ENCODE results near the gene MGAT1. TPM values are rescaled to one million over a fixed set of nuclear protein-coding genes. Genes with fewer than 3 reads are reported as not detected.

Gene MGAT1
- total RNA-seq, 1 experiment from 2014 or later = 53.0 TPM

- CTCF ChIA-PET = interaction anchor here (0.7 kb wide), 1 partner anchor 31 kb away, joined by 3 read pairs; the partner anchor contains the start of gene ZFP62
- POLR2A ChIA-PET = interaction anchor here (0.6 to 1.8 kb wide), 2 partner anchors 30 to 1272 kb away, joined by 3 to 7 read pairs; partner anchors contain the start of gene ZFP62
- Histone ChIP-seq H3K4me1 (ENCODE audit: control insufficient read depth in 1 of 2, insufficient read depth in 2 of 2, low read length in 2 of 2) (peaks cover 10 to 38% of the 10 kb centered on the region in 2 experiments; a peak in 3 of 4 replicates), H3K4me2 (ENCODE audit: low read length) (peak overlapping the region; percentile 99), H2AFZ (ENCODE audit: low read depth, low read length, poor library complexity, severe bottlenecking) (no peak overlapping the region), H4K20me1 (ENCODE audit: insufficient read depth) (no peaks in the 10 kb centered on the region), H3K9me2 (ENCODE audit: insufficient read depth) (no peaks in the 10 kb centered on the region), H3K79me2 (ENCODE audit: insufficient read depth, low read length) (peaks cover 18% of the 10 kb centered on the region; the same call in 1 of the 2 replicates), H3K36me3 (ENCODE audit: control insufficient read depth in 1 of 2, insufficient read depth in 2 of 2, low read length in 2 of 2) (peaks cover 2 to 7% of the 10 kb centered on the region in 2 experiments; a peak in 1 of 4 replicates), H3K27me3 (ENCODE audit: insufficient read depth, low read length) (no peaks in the 10 kb centered on the region), H3K9me3 (ENCODE audit: control insufficient read depth in 1 of 2, insufficient read depth in 1 of 2, low read depth in 1 of 2, low read length in 2 of 2) (peaks cover 0 to 8% of the 10 kb centered on the region in 2 experiments; a peak in 1 of 4 replicates), H3K4me3 (replicated peaks in 1 of 2; ENCODE audit: low read depth in 1 of 2, low read length in 2 of 2) (peak overlapping the region; percentile 87), H3K9ac (ENCODE audit: low read length) (peak overlapping the region; percentile 92), H3K27ac (ENCODE audit: low read depth, low read length) (peak overlapping the region; percentile 93)
- RAD21 ChIA-PET (ENCODE audit: low non-redundant PET in 1 of 2, low total read pairs in 2 of 2, uncharacterized antibody in 2 of 2, unreplicated experiment in 2 of 2) = interaction anchor here in 1 of 2 experiments (0.6 kb wide), 1 partner anchor 10 kb away, joined by 4 read pairs; no protein-coding TSS in a partner anchor
- TF ChIP-seq ZNF274 (IDR thresholded peaks at IDR 0.05; ENCODE audit: low read depth, low read length) (no peak), SP1 (IDR thresholded peaks at IDR 0.05; ENCODE audit: low read depth) (no peak), CBX3 (IDR thresholded peaks at IDR 0.05; ENCODE audit: low read depth) (no peak), ZBTB33 (IDR thresholded peaks at IDR 0.05; ENCODE audit: extremely low read depth, insufficient replicate concordance, low read length) (no peak), YY1 (IDR thresholded peaks at IDR 0.05; ENCODE audit: extremely low read depth, insufficient replicate concordance, low read depth, low read length) (no peak)
- ATAC-seq = peak; percentile 63
- no peak for DNase-seq (ENCODE audit: low read depth, low spot score)
- no TSS peak for BruUV-seq (replicated peaks)
- intact Hi-C loops (cut with micrococcal nuclease) = no loop called here
These were observed 27.9 kb upstream of the MGAT1 start for GRCh38 chr5:180830253-180831138.
